GM18508 (cell line): ENCODE measurements around the gene SAP30BP.

ENCODE experiments used
- ATAC-seq: cut with Tn5 transposase; IDR thresholded peaks from one replicate; pipeline ENCODE4 v1.9.1; 2021; ENCODE audit warnings: moderate number of reproducible peaks; ENCODE audit not compliant: insufficient read depth, unreplicated experiment

SAP30BP gene

DNA sequence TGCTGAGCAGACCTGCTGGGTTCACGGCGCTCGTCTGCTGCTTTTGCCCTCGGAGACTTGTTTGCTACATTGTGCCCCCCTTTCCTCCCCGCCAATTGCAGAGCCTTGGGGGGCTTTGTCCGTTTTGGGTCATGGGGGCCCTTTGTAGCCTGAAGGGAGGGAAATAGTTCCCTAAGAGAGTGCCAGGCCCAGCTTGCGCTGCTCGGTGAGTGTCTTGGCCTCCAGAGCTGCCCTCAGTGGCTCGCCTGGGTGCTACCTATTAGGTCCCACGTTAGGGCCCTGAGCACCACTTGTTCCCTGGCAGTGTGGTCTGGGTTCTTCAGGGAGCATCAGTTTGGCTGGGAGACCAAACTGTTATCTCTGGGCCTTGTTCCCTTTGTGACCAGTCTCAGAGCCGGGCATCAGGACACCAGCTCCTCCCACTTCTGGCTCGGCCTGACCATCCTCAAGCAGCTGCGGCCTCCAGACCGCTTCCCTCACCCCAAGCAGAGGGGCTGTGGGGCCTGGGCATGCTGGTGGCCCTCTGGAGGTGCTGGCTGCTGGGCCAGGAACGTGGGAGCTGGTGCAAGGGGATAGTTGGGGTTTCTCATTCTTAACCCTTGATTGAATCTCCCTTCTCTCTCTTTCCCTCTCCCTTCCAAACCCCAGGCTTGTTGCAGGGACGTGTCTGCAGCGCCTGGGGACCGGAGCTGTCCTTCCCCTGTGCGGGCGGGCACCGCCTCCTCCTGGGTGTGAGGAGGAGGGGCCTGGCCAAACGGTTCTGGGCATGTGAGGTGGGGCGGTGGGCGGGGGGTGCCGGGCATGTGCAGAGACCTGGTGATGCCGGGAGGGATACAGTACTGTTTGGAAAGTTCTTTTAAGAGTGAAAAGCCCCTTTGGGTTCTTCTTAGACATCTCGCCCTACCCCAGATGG, 38.1 kb downstream of the SAP30BP start:
- ATAC-seq, result no peak

DNA sequence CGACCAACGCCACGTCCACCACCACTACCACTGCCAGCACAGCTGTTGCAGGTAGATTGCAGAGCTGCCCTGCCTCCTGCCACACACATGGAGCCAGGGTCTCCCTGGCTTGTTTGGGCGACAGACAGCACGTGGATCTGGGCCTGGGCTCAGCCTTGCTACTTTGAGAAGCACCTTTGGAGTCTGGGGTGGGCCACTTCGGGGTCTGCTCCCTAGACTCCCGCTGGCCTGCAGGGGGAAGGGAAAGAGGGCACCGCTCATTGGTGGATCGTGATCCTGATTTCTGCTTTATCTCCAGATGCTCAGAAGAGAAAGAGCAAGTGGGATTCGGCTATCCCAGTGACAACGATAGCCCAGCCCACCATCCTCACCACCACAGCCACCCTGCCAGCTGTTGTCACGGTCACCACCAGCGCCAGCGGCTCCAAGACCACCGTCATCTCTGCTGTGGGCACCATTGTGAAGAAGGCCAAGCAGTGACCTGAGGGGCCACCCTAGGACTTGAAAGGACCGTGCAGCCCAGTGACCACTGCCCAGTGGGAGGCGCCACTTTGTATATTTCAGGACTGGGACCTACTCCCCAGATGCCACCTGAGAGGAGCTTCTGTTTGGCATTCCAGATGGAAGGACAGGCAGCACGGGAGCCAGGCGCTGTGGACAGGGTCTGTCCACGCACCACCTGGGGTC, 39.0 kb downstream of the SAP30BP start:
- no peak for ATAC-seq

DNA sequence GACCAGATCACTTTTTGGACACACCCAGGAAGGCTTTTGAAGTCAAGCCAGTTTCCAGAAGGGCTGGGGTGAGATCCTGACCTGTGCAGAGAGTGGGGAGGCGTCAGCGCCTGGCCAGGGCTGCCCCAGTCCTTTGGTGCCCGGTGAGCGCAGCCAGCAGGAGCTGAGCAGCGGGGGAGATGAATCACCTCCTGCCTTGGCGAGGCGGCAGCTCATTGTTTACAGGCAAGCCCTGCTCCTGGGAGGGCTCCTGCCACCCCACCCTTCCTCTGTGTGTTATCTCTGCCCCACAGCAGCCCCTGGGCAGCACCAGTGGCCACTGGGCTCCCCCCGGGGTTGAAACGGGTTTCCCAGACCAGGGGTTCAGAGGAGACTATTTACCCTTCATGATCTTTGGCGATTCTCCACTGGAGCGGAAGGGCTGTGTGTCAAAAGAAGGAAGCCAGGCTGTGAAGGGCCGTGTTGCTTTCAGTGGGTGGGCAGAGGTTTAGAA, 40.0 kb downstream of the SAP30BP start:
- no peak for ATAC-seq

DNA sequence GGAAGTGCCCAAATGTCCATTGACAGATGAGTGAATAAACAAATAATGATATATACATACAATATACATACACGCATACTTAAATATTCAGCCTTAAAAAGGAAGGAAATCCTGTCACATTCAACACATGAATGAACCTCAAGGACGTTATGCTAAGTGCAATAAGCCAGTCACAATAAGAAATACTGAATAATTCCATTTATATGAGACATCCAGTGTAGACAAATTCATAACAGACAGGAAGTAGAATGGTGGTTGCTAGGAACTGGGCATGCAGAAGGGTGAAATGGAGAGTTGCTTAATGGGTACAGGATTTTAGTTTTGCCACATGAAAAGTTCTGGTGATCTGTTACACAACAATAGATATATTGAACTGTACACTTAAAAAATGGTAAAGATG, 45.3 kb downstream of the SAP30BP start:
- ATAC-seq, result no peak

DNA sequence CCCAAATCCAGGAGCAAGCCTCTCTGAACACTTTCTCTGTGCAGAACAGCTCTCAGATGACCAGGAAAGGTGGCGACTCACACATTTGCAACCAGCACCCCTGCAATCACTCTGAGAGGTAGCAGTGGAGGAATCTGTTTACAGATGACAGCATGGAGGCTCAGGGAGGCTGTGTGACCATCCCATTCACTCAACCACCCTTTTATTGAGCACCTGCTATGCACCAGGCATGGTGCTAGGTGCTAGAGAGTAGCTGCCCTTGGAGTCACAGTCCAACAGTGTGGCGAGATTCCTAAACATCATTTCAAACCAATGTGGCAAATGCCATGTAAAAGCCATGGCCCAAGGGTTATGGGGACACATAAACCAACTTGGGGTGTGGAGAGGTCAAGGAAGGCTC, 52.6 kb downstream of the SAP30BP start:
- ATAC-seq, result no peak

DNA sequence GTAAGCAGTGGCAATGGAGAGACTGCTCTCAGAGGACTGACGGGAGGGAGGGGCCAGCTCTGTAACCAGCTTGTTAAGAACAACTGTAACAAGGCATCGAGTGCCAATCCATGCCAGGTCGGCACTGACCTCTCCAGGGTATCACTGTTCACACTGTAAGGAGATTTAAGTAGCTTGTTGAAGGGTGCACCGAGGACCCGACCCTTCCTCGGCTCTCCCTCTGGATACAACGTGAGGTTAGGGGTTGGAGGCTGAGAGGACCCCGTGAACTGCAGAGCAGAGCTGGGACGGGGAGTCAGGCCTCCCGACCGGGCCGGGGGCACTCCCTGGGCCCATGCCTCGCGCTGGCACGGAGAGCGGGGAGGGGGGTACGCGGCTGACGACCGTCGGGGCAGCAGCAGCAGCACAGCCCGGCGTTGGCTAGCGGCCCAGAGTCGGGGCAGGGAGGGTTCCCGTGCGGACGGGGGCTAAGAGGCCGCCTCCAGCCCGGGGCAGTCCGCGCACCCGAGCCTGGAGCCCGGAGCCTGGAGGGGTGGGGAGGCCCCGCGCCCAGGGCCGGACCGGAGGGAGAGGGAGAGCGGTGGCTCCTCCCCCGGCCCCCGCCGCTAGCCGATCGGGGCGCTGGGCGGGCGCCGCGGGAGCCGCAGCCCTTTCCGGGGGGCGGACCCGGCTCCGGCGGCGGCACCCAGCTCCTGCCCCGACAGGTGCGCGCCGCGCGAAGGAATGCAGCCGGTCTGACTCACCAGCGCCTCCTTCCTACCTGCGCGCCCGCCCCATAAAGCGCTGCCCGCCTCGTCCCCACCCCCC, 53.7 kb downstream of the SAP30BP start, which contains the start of gene ITGB4:
Gene ITGB4, plus strand, starts transcription at position 804 of the 807 bp plus-strand sequence. CDS start 3,245 bp downstream, outside the sequence.
- no peak for ATAC-seq

DNA sequence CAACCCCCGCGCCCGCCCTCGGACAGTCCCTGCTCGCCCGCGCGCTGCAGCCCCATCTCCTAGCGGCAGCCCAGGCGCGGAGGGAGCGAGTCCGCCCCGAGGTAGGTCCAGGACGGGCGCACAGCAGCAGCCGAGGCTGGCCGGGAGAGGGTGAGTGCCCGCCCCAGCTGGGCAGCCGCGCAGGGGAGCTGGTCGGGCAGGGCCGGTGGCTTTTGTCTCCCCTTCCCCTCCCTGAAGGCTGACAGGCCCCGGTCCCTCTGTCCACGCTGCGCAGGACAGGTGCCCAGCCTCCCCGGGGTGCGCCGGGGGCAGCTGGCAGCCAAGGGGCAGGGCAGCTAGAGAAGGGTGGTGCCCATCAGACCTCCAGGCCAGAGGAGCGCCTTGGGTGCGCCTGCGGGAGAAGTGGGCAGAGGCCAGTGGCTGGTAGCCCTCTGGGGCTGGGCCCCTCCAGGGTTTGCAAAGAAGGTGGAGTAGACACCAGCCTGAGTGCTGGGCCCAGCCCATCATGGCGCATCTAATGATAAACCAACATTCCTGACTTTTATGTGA, 54.4 kb downstream of the SAP30BP start:
- no peak for ATAC-seq

DNA sequence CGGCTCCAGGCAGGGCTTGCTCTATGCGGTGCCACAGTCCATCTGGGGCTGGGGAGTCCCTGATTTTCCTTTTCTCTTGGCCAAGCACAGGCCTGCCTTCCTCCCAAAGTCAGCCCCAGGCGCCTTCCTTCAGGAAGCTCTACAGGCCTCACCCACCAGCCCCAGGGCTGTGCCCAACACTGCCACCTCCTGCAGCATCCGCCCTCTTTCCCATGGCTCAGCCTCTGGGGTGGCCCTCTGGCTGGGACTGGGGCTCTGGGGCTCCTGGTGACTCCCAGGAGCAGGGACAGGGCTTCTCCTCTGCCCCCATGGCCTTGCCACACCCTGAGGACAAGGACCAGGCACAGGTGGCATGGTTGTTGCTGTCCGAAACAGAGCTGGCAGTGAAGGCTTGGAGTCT, 54.9 kb downstream of the SAP30BP start:
- ATAC-seq, result no peak

DNA sequence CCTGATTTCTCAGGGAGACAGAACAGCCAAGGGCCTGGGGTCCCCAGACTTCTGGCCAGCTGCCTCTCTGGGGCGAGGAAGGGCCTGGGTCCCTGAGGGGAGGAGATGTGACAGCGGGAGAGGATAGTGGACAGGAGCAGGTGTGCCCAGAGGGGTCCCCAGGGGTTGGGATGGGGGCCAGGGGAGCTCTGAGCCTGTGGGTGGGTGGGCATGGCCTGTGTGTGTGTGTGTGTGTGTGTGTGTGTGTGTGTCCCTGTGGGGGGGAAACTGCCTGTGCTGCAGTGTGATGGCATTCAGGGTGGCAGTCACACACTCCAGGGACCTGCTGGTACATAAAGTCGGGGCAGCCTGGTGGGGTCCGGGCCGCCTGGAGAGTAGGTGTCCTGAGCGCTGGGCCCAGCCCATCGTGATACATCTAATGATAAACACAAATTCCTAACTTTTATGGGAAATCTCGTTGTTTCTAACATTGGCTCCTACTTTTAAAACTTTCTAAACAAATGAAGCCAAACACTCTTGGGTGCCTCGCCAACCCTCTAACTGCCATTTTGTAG, 55.5 kb downstream of the SAP30BP start:
- no peak for ATAC-seq

DNA sequence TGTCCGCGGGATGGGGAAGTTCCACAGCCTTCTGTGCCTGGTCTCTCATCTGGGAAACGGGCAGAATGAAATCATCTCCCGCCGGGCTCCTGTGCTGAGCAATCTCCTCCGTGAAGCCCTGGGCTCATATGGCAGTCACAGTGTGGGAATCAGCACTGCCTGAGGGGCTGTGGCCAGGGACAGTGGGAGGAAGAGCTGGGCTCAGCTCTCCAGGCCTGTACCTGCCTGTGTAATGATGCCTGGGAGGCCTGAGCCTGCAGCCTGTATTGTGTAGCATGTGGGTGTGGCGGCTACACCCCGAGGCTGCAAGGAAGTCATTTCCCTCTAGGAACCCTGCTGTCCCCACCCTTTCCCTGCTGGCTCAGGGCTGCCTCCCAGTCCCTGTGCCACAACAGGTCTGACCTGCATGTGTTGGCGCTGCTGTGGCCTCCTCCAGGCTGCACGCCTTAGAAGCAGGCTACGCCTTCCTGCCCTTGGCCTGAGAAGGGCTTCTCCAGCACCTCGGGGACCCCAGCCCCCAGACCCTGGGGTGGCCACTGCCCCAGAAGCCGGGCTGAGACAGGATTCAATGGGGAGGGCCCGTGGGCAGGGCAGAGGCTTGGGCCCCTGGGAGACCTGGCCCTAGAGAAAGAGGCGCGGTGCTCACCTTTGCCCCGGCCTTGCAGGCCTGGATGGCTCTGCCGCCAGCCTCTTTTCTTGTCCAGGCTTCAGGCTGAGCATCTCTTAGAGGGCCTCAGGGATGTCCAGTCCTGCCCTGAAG, 56.2 kb downstream of the SAP30BP start:
- no peak for ATAC-seq

DNA sequence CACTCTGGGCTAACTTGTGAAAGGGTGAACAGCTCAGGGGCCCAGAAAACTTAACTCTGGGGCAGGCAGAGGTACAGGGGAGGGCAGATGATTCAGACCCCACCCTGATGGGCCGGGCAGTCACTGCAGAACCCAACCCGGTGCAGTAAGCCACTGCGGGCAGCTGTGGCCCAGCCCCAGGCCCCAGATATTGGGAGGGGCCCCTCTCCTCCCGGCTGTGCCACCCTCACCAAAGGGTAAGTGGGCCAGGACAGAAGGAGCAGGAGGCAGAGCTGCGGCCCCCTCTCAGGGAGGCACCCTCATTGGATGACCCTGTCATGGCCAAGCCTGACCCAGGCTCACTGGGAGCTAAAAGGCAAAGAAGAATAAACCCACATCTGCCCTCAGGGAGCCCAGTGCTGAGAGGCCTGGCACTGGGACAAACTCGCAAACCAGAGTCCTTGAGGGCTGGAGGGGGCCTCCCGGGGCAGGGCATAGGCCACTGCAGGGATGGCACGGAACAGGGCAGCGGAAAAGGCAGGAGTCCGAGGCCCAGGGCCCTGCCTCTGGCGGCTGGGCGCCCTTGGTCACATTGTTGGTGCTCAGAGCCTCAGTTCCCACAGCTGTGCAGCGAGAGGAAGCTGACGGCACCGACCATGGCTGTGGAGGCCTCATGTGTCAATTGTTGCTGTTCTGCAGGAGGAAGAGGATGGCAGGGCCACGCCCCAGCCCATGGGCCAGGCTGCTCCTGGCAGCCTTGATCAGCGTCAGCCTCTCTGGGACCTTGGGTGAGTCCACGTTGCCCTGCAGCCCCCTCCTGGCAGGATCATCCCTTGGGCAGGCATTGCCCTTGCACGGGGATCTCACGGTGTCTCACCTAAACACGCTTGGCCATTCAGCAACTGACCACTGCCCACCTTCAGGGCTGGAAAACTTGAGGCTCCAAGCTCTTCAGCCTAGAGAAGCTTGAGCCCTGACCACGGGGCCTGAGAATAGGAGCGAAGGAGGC, 57.2 kb downstream of the SAP30BP start:
- no peak for ATAC-seq

DNA sequence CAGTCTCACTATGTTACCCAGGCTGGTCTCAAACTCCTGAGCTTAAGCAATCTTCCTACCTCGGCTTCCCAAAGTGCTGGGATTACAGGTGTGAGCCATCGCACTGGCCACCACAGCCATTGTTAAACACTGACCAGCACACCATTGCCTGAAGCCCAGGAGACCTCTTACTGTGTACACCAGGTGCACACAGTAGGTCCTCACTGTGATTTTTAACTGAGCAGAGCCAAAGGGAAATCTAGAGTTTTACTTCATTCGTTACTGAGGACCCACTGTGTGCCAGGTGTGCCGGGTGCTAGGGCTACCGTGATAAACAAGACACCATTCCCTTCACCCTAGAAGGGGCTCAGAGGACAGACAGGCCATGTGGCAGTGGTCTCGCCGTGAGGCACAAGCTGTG, 58.4 kb downstream of the SAP30BP start:
- no peak for ATAC-seq

DNA sequence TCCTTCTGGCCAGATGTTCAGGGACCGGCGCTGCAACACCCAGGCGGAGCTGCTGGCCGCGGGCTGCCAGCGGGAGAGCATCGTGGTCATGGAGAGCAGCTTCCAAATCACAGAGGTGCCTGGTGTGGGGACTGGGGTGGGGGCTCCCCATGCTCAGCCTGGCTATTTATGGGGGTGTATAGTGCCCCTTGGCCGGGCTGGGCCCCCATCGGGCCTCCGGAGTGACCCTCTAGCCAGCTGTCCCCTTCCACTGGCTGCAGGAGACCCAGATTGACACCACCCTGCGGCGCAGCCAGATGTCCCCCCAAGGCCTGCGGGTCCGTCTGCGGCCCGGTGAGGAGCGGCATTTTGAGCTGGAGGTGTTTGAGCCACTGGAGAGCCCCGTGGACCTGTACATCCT, 60.3 kb downstream of the SAP30BP start:
- ATAC-seq, result no peak

DNA sequence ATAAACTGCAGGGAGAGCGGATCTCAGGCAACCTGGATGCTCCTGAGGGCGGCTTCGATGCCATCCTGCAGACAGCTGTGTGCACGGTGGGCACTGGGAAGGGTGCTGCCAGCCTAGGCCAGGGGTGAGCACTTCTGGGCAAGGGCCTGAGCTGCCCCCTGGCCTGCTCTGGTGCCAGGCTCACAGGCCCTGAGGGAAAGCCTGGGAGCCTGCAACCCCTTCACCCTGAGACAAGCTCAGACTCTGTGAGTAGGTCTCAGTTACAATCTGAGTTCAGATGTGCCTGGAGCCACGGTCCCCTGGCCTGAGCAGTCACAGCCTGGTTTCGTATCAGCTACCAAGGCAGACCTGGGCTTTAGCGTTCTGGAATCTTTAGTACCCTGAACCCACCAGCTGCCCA, 62.2 kb downstream of the SAP30BP start:
- ATAC-seq, result no peak

DNA sequence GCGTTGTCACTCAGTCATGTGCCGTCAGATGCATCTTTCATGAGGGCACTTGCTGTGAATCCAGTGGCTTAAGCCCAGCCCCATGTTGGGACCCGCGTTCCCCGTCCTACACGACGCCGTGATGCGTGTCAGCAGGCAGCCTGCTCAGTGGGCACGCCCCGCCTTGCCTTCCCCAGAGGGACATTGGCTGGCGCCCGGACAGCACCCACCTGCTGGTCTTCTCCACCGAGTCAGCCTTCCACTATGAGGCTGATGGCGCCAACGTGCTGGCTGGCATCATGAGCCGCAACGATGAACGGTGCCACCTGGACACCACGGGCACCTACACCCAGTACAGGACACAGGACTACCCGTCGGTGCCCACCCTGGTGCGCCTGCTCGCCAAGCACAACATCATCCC, 62.9 kb downstream of the SAP30BP start:
- no peak for ATAC-seq

DNA sequence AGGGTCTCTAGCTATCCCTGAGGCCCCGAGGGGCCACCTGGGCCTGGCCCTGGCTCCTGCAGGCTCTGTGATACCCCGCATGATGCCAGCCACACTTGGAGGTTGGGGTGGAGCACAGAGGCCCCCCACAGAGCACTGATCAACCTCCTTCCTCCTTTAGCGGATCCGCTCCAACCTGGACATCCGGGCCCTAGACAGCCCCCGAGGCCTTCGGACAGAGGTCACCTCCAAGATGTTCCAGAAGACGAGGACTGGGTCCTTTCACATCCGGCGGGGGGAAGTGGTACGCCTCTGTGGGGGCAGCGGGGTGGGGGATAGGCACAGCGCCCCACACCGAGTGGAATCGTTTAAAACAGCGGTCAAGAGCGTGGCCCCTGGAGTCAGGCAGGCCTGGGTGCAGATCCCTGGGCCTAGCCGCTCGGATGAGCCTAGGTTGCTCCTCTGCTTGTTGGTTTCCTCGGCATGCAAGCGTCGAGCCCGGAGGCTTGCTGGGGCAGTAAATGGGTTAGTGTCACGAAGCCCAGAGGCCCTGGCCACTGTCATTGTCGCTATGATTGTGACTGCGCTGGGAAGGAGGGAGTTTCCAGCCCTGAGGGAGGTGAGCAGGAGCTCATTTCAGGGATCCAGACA, 64.1 kb downstream of the SAP30BP start:
- ATAC-seq, result no peak

DNA sequence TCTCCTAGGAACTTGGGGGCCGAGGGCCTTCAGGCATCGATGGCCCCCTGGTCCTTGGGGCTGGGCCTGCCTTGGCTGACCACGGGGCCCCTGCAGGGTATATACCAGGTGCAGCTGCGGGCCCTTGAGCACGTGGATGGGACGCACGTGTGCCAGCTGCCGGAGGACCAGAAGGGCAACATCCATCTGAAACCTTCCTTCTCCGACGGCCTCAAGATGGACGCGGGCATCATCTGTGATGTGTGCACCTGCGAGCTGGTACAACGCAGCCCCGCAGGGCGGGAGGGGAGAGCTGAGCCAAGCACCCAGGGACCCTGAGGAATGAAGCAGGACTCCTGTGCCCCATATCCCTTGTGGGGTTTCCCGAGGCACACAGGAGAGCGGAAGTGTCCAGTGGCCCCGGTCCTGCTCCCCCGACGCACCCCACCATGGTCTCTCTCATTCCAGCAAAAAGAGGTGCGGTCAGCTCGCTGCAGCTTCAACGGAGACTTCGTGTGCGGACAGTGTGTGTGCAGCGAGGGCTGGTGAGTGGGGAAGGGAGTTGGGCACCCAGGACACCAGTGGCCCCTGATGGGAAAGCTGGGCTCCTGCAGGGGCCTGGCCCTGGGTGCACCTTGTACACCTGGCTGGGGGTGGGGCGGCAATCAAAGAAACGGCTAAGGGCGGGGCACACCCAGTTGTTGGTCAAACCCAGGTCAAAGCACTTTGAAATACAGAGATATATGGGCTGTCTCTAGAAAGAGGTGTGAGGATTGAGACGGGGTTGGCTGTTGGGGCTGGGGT, 64.8 kb downstream of the SAP30BP start:
- ATAC-seq, result no peak
